Hepatic stellate cell (primary cell): ENCODE results near the gene CPA3.
A peak's percentile ranks its signal among the peaks of the same experiment; 100 is the strongest.

Experiments
- DNase-seq: peaks from one replicate; pipeline ENCODE4 v3.0.0; 2011; ENCODE audit warnings: low spot score

The CPA3 gene

GRCh38 chr3:148865049-148865448, at the start of gene CPA3:
CPA3 (plus strand) TSS chr3:148865296; CDS start chr3:148865308, 12 bp downstream.
- no peak for DNase-seq

GRCh38 chr3:148815316-148816110, 49.6 kb upstream of the CPA3 start:
- no peak for DNase-seq

GRCh38 chr3:148816427-148816826, 48.7 kb upstream of the CPA3 start:
- DNase-seq, result no peak

- DNase-seq, result no peak
Observed at GRCh38 chr3:148816981-148817525, 48.0 kb upstream of the CPA3 start.

- no peak for DNase-seq
Observed at GRCh38 chr3:148820361-148821245, 44.5 kb upstream of the CPA3 start.

GRCh38 chr3:148823026-148823425, 42.1 kb upstream of the CPA3 start:
- DNase-seq, result no peak

- DNase-seq, result no peak
Observed at GRCh38 chr3:148825476-148825875, 39.6 kb upstream of the CPA3 start.

GRCh38 chr3:148827585-148827984, 37.5 kb upstream of the CPA3 start, which contains the start of gene CPB1:
CPB1 (plus strand) TSS chr3:148827811; CDS start chr3:148827824, 13 bp downstream.
- DNase-seq, result no peak

GRCh38 chr3:148828136-148828690, 36.9 kb upstream of the CPA3 start:
- no peak for DNase-seq

- DNase-seq, result no peak
Observed at GRCh38 chr3:148829926-148830325, 35.2 kb upstream of the CPA3 start.

- DNase-seq, result peak; percentile 16
Observed at GRCh38 chr3:148833223-148833622, 31.9 kb upstream of the CPA3 start.

GRCh38 chr3:148839805-148840204, 25.3 kb upstream of the CPA3 start:
- DNase-seq, result no peak

- DNase-seq, result no peak
Observed at GRCh38 chr3:148840451-148840850, 24.6 kb upstream of the CPA3 start.

- DNase-seq, result no peak
Observed at GRCh38 chr3:148845756-148846395, 19.2 kb upstream of the CPA3 start.

- no peak for DNase-seq
Observed at GRCh38 chr3:148847351-148847750, 17.7 kb upstream of the CPA3 start.

GRCh38 chr3:148848410-148848809, 16.7 kb upstream of the CPA3 start:
- DNase-seq, result no peak

- DNase-seq, result no peak
Observed at GRCh38 chr3:148852271-148852992, 12.7 kb upstream of the CPA3 start.

GRCh38 chr3:148853076-148853475, 12.0 kb upstream of the CPA3 start:
- DNase-seq, result no peak

- DNase-seq, result no peak
Observed at GRCh38 chr3:148854061-148854460, 11.0 kb upstream of the CPA3 start.

GRCh38 chr3:148856384-148856783, 8.7 kb upstream of the CPA3 start:
- no peak for DNase-seq

- no peak for DNase-seq
Observed at GRCh38 chr3:148857316-148857715, 7.8 kb upstream of the CPA3 start.
